Omental fat pad (tissue), 4 donors: ENCODE results near the gene SYNE2. TPM values are rescaled to one million over a fixed set of nuclear protein-coding genes. Genes with fewer than 3 reads are reported as not detected.
A peak's percentile ranks its signal among the peaks of the same experiment; 100 is the strongest.

Experiments
- ATAC-seq: fragments of 150-250 bp; one replicate; pipeline ENCODE4 v1.9.1; 2016; ENCODE audit warnings: mild to moderate bottlenecking, moderate library complexity; ENCODE audit not compliant: low FRiP score
- DNase-seq: peaks from one replicate; pipeline ENCODE4 v3.0.0-alpha.2; 2019; ENCODE audit warnings: low spot score
- total RNA-seq, 4 donors: library from RNA; depleted of rRNA; stranded (reverse); fragments of >200 nt; gene quantifications; one replicate each; pipeline ENCODE4 v1.1.0, GENCODE V29; 2016
- TF ChIP-seq, protein P1 (sequence below), 3 donors: fragments of 450-650 bp; IDR thresholded peaks; one replicate each; pipeline ENCODE4 v1.5.1; 2016 to 2017; ENCODE audit warnings: antibody characterized with exemption in 3 of 3, mild to moderate bottlenecking in 3 of 3, moderate library complexity in 2 of 3

Gene SYNE2
- total RNA-seq, 4 donors from 2014 or later = 162 to 274 (median 207) TPM

DNA sequence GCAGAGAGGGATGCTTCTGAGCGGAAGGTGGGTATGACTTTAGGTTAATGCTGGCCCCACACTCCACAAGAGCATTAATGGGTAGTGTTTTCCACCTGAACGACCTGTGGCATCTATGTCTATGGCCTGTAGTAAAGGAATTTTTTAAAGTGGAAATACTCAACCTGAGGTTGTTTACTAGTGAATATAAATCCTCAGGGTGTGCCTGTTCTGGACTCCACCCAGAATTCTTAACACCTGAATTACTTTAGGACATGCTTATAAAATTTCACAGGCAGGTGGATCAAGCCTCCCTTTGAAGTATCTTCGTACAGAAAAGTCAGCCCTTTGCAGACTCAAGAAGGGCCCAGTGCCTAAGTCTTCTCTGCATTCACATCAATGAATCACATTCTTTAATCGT lies 245.3 kb downstream of the SYNE2 start:
- DNase-seq (no peak), ATAC-seq (no peak)
- TF ChIP-seq, protein P1, sequence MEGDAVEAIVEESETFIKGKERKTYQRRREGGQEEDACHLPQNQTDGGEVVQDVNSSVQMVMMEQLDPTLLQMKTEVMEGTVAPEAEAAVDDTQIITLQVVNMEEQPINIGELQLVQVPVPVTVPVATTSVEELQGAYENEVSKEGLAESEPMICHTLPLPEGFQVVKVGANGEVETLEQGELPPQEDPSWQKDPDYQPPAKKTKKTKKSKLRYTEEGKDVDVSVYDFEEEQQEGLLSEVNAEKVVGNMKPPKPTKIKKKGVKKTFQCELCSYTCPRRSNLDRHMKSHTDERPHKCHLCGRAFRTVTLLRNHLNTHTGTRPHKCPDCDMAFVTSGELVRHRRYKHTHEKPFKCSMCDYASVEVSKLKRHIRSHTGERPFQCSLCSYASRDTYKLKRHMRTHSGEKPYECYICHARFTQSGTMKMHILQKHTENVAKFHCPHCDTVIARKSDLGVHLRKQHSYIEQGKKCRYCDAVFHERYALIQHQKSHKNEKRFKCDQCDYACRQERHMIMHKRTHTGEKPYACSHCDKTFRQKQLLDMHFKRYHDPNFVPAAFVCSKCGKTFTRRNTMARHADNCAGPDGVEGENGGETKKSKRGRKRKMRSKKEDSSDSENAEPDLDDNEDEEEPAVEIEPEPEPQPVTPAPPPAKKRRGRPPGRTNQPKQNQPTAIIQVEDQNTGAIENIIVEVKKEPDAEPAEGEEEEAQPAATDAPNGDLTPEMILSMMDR (IDR thresholded peaks at IDR 0.05) = no peak

- DNase-seq = no peak
- no peak for ATAC-seq
- TF ChIP-seq, protein P1 (IDR thresholded peaks at IDR 0.05) = no peak
Observed at GRCh38 chr14:64107438-64107837, 254.6 kb downstream of the SYNE2 start.

- DNase-seq = no peak
- peak; percentile 71 for ATAC-seq
- TF ChIP-seq, protein P1 (IDR thresholded peaks at IDR 0.05) = no peak
Observed at GRCh38 chr14:64109819-64110554, 257.2 kb downstream of the SYNE2 start.

GRCh38 chr14:64110802-64111201 lies 258.0 kb downstream of the SYNE2 start:
- TF ChIP-seq, protein P1 (IDR thresholded peaks at IDR 0.05) = no peak
- ATAC-seq (no peak), DNase-seq (no peak)

GRCh38 chr14:64112867-64113678 lies 260.3 kb downstream of the SYNE2 start:
- TF ChIP-seq, protein P1 (IDR thresholded peaks at IDR 0.05) = no peak
- no peak for DNase-seq
- no peak for ATAC-seq

GRCh38 chr14:64114166-64114565 lies 261.4 kb downstream of the SYNE2 start:
- TF ChIP-seq, protein P1 (IDR thresholded peaks at IDR 0.05) = no peak
- ATAC-seq (no peak), DNase-seq (no peak)
